GM12878 (cell line): ENCODE measurements around the gene MAD1L1. TPM values are rescaled to one million over a fixed set of nuclear protein-coding genes. Genes with fewer than 3 reads are reported as not detected.
"Not testable (repeated sequence)": the region's sequence is repeated elsewhere in the genome, so short reads cannot be mapped to it uniquely, and the experiment has no call there.

Experiments
- ATAC-seq: fragments of 200-7000 bp; cut with Tn5 transposase; 3 replicates; pipeline ENCODE4 v1.9.1; 2020; ENCODE audit warnings: mild to moderate bottlenecking, moderate library complexity
- BruUV-seq: library from RNA; stranded (reverse); fragments of 400-500 nt; replicated peaks from 2 replicates; lab custom pipeline; 2021; lab: Mats Ljungman, UMichigan
- CTCF ChIA-PET: fragments of 300-600 bp; sonication (Branson Sonifier 250); formaldehyde crosslinking; extraction: SDS; loops from one replicate; lab custom pipeline; 2021; ENCODE audit warnings: inconsistent platforms; lab: Yijun Ruan, JAX
- POLR2A ChIA-PET: fragments of 350-600 bp; formaldehyde crosslinking; extraction: SDS; loops from one replicate; lab custom pipeline; 2021; ENCODE audit warnings: inconsistent platforms; lab: Charles Lee
- RAD21 ChIA-PET: fragments of 300-600 bp; sonication (Branson Sonifier 250); formaldehyde crosslinking; loops from one replicate; lab custom pipeline; 2023; ENCODE audit warnings: antibody characterized with exemption; ENCODE audit not compliant: unreplicated experiment; lab: Charles Lee
- SMC1A ChIA-PET: fragments of 300-600 bp; sonication (Branson Sonifier 250); formaldehyde crosslinking; loops from one replicate; lab custom pipeline; 2023; ENCODE audit not compliant: unreplicated experiment, uncharacterized antibody; lab: Charles Lee
- DNase-seq: peaks from one replicate; pipeline ENCODE4 v3.0.0-alpha.2; 2011; ENCODE audit warnings: low read depth, low spot score
- FAIRE-seq: peaks from 3 replicates; lab custom pipeline; 2011; peaks lifted over from hg19 to GRCh38; lab: Jason Lieb, UNC
- H2AFZ ChIP-seq: 2 replicates; pipeline ENCODE4 v1.6.0; 2011; ENCODE audit warnings: low read depth, low read length, control low read depth; ENCODE audit not compliant: control insufficient read depth
- H3K27ac ChIP-seq: 2 replicates; pipeline ENCODE4 v1.5.1; 2011; ENCODE audit warnings: control low read depth; ENCODE audit not compliant: control insufficient read depth, insufficient read depth
- H3K27me3 ChIP-seq, 2 experiments: replicated peaks in 1 of 2; 2 replicates each; pipeline versions ENCODE4 v1.6.0 to v1.6.1; 2011; ENCODE audit warnings: low read length in 1 of 2; ENCODE audit not compliant: control insufficient read depth in 2 of 2, insufficient read depth in 2 of 2
- H3K36me3 ChIP-seq, 2 experiments: 2 replicates each; pipeline ENCODE4 v1.5.1; 2011; ENCODE audit warnings: low read length in 1 of 2; ENCODE audit not compliant: control insufficient read depth in 2 of 2, insufficient read depth in 2 of 2
- H3K4me1 ChIP-seq: 2 replicates; pipeline ENCODE4 v1.6.1; 2011; ENCODE audit warnings: mild to moderate bottlenecking, low read length, moderate library complexity, mixed read lengths; ENCODE audit not compliant: control insufficient read depth, insufficient read depth
- H3K4me2 ChIP-seq: 2 replicates; pipeline ENCODE4 v1.6.0; 2011; ENCODE audit warnings: control low read depth; ENCODE audit not compliant: control insufficient read depth, insufficient read depth
- H3K4me3 ChIP-seq: fragments of 200-600 bp; sonication (generic); 2 replicates; pipeline ENCODE4 v1.5.1; 2016
- H3K79me2 ChIP-seq: 2 replicates; pipeline ENCODE4 v1.6.0; 2011; ENCODE audit warnings: low read length; ENCODE audit not compliant: control insufficient read depth, insufficient read depth
- H3K9ac ChIP-seq: 2 replicates; pipeline ENCODE4 v1.8.0; 2011; ENCODE audit warnings: low read length, control low read depth, mixed read lengths; ENCODE audit not compliant: control insufficient read depth, insufficient read depth
- H3K9me3 ChIP-seq: replicated peaks from 3 replicates; pipeline ENCODE4 v1.5.1; 2011; ENCODE audit warnings: mild to moderate bottlenecking, low read length; ENCODE audit not compliant: control insufficient read depth, insufficient read depth
- H4K20me1 ChIP-seq: 2 replicates; pipeline ENCODE4 v1.6.0; 2011; ENCODE audit not compliant: control insufficient read depth, insufficient read depth
- CHD1 ChIP-seq: IDR thresholded peaks from 2 replicates; pipeline ENCODE4 v1.6.1; 2012; ENCODE audit warnings: low read depth, low read length, improper control_type of control experiment
- MYC ChIP-seq: IDR thresholded peaks from 2 replicates; pipeline ENCODE4 v1.6.1; 2011; ENCODE audit warnings: mild to moderate bottlenecking, low read length, moderate library complexity, inconsistent platforms; ENCODE audit not compliant: insufficient read depth, insufficient replicate concordance, insufficient read length, severe bottlenecking
- SMAD5 ChIP-seq: IDR thresholded peaks from 2 replicates; pipeline ENCODE4 v1.6.1; 2016; ENCODE audit warnings: antibody characterized with exemption, low read depth
- TCF3 ChIP-seq: IDR thresholded peaks from 2 replicates; pipeline ENCODE4 v1.6.1; 2012; ENCODE audit warnings: low read depth, mild to moderate bottlenecking, low read length, borderline replicate concordance; ENCODE audit not compliant: insufficient read depth
- YBX1 ChIP-seq: fragments of 450-650 bp; IDR thresholded peaks from 2 replicates; pipeline ENCODE4 v1.6.1; 2016; ENCODE audit warnings: antibody characterized with exemption
- ZNF207 ChIP-seq: fragments of 450-650 bp; IDR thresholded peaks from 2 replicates; pipeline ENCODE4 v1.6.1; 2014; ENCODE audit warnings: antibody characterized with exemption, mild to moderate bottlenecking, borderline replicate concordance
- WGBS: methylation state at CpG from one replicate; pipeline ENCODE4 v1.1.6; 2016; ENCODE audit warnings: low lambda C conversion rate; ENCODE audit not compliant: insufficient replicate concordance, insufficient coverage; ENCODE audit errors: missing lambda C conversion rate; 5-methylcytosine and 5-hydroxymethylcytosine counted together
- in situ Hi-C: fragments of 300-500 bp; cut with MboI; formaldehyde crosslinking; loops from 9 replicates; pipeline ENCODE4 v1.14.3; 2018; ENCODE audit warnings: mixed read lengths
- intact Hi-C: fragments of 100-400 bp; cut with micrococcal nuclease; formaldehyde crosslinking; loops from one replicate; pipeline ENCODE4 v1.14.2; 2022; ENCODE audit not compliant: unreplicated experiment
- polyA plus RNA-seq, 11 experiments: library from polyadenylated mRNA; depleted of rRNA in 4 of 11; unstranded in 6 of 11; stranded (reverse) in 5 of 11; fragments of >200 nt; fragmentation: Nextera tagmentation in 4 of 11; fragmentation: Illumina TruSeq in 1 of 11; extraction: Ambion mirVana in 4 of 11; extraction: Trizol in 1 of 11; gene quantifications; 1 replicate in 1 of 11; 2 replicates in 10 of 11; pipeline versions ENCODE4 v1.2.1 to v1.2.3, GENCODE V29; 2011 to 2016; ENCODE audit warnings: inconsistent platforms in 2 of 11, missing spikeins in 2 of 11, low read depth in 1 of 11
- total RNA-seq, 4 experiments: library from RNA; depleted of rRNA in 3 of 4; stranded (reverse); fragments of >200 nt in 3 of 4; fragmentation: Illumina TruSeq in 1 of 4; extraction: Trizol in 1 of 4; gene quantifications; 2 replicates each; pipeline versions ENCODE4 v1.2.1 to v1.2.3, GENCODE V29; 2013 to 2021
- TF ChIP-seq, protein P1 (sequence below): fragments of 450-650 bp; conservative IDR thresholded peaks from 2 replicates; pipeline ENCODE4 v1.6.1; 2017; ENCODE audit warnings: mild to moderate bottlenecking, moderate library complexity

MAD1L1 gene
- total and polyA plus RNA-seq, 10 of the 15 experiments (the other 5 are each of a cell fraction or from before 2014, with no cell fraction given): 2.2 to 76.8 (median 38.3) TPM

DNA sequence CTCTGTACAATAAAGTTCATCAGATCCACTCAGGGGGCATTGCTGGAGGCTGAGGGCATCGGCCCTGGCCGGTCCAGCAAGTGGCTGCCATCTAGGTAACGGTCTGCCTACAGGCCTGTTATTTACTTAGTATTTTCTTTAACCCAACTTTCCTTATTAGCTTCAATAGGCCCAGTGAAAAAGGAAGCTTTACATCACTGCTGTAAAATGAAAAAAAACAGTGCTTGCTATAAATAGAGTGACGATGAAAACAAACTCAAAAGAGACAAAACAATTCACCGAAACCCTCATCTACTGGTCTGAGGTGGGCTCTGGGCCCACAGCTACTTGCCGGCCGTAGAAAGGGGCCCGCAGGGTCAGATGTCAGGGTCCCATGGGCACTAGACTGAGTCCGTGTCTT lies 370.2 kb downstream of the MAD1L1 start (continued):
- TF ChIP-seq, protein P1, sequence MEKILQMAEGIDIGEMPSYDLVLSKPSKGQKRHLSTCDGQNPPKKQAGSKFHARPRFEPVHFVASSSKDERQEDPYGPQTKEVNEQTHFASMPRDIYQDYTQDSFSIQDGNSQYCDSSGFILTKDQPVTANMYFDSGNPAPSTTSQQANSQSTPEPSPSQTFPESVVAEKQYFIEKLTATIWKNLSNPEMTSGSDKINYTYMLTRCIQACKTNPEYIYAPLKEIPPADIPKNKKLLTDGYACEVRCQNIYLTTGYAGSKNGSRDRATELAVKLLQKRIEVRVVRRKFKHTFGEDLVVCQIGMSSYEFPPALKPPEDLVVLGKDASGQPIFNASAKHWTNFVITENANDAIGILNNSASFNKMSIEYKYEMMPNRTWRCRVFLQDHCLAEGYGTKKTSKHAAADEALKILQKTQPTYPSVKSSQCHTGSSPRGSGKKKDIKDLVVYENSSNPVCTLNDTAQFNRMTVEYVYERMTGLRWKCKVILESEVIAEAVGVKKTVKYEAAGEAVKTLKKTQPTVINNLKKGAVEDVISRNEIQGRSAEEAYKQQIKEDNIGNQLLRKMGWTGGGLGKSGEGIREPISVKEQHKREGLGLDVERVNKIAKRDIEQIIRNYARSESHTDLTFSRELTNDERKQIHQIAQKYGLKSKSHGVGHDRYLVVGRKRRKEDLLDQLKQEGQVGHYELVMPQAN: no peak
- TF ChIP-seq MYC: no peak

DNA sequence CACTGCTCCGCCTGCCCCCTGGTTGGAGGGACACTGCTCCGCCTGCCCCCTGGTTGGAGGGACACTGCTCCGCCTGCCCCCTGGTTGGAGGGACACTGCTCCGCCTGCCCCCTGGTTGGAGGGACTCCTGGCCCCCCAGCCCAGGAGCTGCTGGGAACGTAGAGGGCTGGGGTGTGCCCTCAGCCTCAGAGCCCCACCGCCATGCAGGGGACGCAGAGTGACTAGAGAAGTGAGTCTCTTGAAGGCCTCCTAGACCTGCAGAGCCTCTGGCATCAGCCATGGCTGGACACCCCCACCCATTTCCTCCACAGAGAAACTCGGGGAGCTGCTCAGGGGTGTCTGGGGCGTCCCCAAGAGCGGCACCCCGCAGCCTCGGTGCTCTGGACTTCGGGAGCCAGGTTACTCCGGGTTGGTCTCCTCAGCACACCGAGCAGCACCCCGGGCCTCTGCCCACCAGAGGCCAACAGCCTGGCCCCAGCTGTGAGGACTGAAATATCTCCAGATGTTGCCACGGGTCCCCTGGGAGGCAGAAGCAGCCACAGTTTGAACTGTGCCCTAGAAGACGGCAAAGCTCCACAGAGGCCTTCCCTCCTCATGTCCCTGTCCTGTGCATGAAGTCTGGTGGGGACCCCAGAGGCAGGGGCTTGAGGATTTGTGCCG lies 370.8 kb downstream of the MAD1L1 start:
- no peak overlapping the region for H3K4me3 ChIP-seq
- no peak for ATAC-seq

DNA sequence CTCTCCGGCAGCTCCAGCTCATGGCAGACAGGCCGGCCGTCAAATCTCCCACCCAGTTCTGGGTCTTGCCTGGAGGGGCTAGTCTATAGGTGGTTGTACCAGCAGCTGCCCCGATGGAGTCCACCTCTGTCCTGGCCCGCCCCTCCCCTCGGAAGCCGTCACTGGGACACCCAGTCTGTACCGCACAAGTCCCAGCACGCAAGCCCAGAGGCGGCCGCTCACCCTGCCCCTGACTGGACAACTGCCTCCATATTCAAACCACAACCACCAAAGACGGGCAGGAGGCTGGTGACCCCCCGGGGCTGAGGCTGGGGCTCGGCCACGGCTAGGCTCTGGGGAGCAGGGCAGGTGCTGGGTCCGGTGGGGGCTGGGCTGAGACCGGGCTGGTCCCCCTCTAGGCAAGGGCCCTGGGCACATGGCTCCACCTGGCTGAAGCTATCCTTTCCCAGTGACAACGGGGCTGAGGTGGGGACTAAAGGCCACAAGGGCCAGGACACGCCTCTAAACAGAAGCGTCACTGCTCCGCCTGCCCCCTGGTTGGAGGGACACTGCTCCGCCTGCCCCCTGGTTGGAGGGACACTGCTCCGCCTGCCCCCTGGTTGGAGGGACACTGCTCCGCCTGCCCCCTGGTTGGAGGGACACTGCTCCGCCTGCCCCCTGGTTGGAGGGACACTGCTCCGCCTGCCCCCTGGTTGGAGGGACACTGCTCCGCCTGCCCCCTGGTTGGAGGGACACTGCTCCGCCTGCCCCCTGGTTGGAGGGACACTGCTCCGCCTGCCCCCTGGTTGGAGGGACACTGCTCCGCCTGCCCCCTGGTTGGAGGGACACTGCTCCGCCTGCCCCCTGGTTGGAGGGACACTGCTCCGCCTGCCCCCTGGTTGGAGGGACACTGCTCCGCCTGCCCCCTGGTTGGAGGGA lies 371.6 kb downstream of the MAD1L1 start:
- intact Hi-C loops, SMC1A ChIA-PET, DNase-seq, CTCF ChIA-PET, H3K9ac ChIP-seq, H3K4me1 ChIP-seq, H3K4me2 ChIP-seq, in situ Hi-C loops, H3K36me3 ChIP-seq, H4K20me1 ChIP-seq, FAIRE-seq, H3K9me3 ChIP-seq, H2AFZ ChIP-seq, POLR2A ChIA-PET, H3K4me3 ChIP-seq, H3K27ac ChIP-seq, ATAC-seq, H3K79me2 ChIP-seq, RAD21 ChIA-PET, H3K27me3 ChIP-seq, BruUV-seq: not testable (repeated sequence)
- 87% methylated on average over 21 of the region's 33 CpGs for WGBS

More for the DNA sequence above, 370.8 kb downstream of the MAD1L1 start:
- Histone ChIP-seq H3K9me3 (no peaks in the 10 kb centered on the region), H3K36me3 (no peaks in the 10 kb centered on the region), H2AFZ (no peak overlapping the region), H3K27me3 (no peaks in the 10 kb centered on the region), H3K4me2 (no peak overlapping the region), H3K79me2 (no peaks in the 10 kb centered on the region), H3K9ac (no peak overlapping the region), H4K20me1 (no peaks in the 10 kb centered on the region), H3K4me1 (no peaks in the 10 kb centered on the region), H3K27ac (no peak overlapping the region)
- intact Hi-C loops (no loop called here), in situ Hi-C loops (no loop called here)
- ChIA-PET SMC1A (no interaction called here), POLR2A (no interaction called here), CTCF (no interaction called here), RAD21 (no interaction called here)
- TF ChIP-seq CHD1 (no peak), TCF3 (no peak), YBX1 (no peak), ZNF207 (no peak), SMAD5 (no peak), MYC (no peak)
- BruUV-seq: no TSS peak
- DNase-seq: no peak
- WGBS: 37% methylated on average over 15 of the region's 19 CpGs
- FAIRE-seq: no peak
